Mucosa of rectum (tissue), 2 donors: ENCODE results near the gene ARL14.

ENCODE experiments used
- H3K27ac ChIP-seq, 2 donors: one replicate each; pipeline ENCODE4 v1.7.0; 2013; ENCODE audit warnings: inconsistent platforms in 2 of 2, low read depth in 2 of 2, low read length in 2 of 2
- H3K27me3 ChIP-seq, 2 donors: one replicate each; pipeline ENCODE4 v1.7.0; 2013; ENCODE audit warnings: low read length in 2 of 2; ENCODE audit not compliant: control insufficient read depth in 2 of 2, insufficient read depth in 2 of 2
- H3K36me3 ChIP-seq, 2 donors: one replicate each; pipeline ENCODE4 v1.7.0; 2013; ENCODE audit warnings: low read length in 2 of 2; ENCODE audit not compliant: control insufficient read depth in 2 of 2, insufficient read depth in 2 of 2
- H3K4me1 ChIP-seq, 2 donors: one replicate each; pipeline ENCODE4 v1.7.0; 2013; ENCODE audit warnings: low read length in 2 of 2, mild to moderate bottlenecking in 1 of 2; ENCODE audit not compliant: control insufficient read depth in 2 of 2, insufficient read depth in 2 of 2
- H3K4me3 ChIP-seq, 2 donors: one replicate each; pipeline ENCODE4 v1.7.0; 2013; ENCODE audit warnings: low read length in 2 of 2
- H3K9ac ChIP-seq, 2 donors: one replicate each; pipeline ENCODE4 v1.7.0; 2013; ENCODE audit warnings: low read length in 2 of 2, low read depth in 1 of 2, mild to moderate bottlenecking in 1 of 2
- H3K9me3 ChIP-seq, 2 donors: one replicate each; pipeline ENCODE4 v1.7.0; 2013; ENCODE audit warnings: low read length in 2 of 2; ENCODE audit not compliant: control insufficient read depth in 2 of 2
- donor health status: healthy.
- donor health status: Normal muscosa, but diverticular disease.

Gene ARL14

DNA sequence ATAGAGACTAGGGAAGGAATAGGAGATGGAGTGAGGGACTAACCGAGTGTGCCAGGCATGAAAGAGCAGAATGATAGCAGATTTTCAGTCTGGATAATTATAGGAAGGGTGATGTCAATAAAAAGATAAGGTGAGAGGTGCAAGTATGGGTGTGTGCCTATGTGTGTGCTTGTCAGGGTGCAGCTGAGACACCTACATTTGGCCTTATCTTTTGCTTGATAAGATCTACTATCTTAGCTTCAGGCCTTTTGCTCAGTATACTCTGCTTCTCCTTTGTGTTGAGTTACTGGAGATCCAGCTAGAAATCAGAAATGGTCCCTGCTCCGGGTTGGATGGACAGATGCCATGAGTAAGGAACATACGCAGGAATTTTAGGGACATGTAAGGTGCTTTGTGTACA, 17.4 kb downstream of the ARL14 start:
- Histone ChIP-seq H3K4me1 (peaks cover 0 to 9% of the 10 kb centered on the region in 2 donors), H3K36me3 (no peaks in the 10 kb centered on the region), H3K9me3 (no peaks in the 10 kb centered on the region), H3K9ac (no peak overlapping the region), H3K27ac (no peak overlapping the region), H3K4me3 (no peak overlapping the region), H3K27me3 (no peaks in the 10 kb centered on the region)

GRCh38 chr3:160695003-160695402, 18.0 kb downstream of the ARL14 start:
- H3K27me3 ChIP-seq, result no peaks in the 10 kb centered on the region
- H3K4me1 ChIP-seq, result peaks cover 0 to 9% of the 10 kb centered on the region in 2 donors
- H3K36me3 ChIP-seq, result no peaks in the 10 kb centered on the region
- no peak overlapping the region for H3K27ac ChIP-seq
- H3K9me3 ChIP-seq, result no peaks in the 10 kb centered on the region
- no peak overlapping the region for H3K9ac ChIP-seq
- no peak overlapping the region for H3K4me3 ChIP-seq

DNA sequence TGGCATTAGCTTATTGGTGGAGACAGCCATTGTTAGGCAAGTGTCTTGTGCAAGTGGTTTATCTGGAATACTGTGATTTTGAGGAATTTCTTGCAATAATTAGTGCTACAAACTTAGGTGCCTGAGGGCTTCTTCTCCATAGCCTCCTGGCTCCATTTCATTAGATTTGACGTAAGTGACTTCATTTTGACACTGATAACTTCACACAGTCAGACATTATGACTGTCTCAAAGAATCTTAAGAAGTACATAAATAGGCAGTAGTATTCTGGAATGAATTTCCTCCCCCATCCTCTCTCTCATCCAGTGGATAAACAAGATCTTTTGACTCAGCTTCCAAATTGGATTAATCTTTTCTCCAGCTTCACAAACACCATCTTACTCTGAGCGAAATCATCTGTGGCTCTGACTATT, 19.0 kb downstream of the ARL14 start:
- Histone ChIP-seq H3K9ac (no peak overlapping the region), H3K36me3 (no peaks in the 10 kb centered on the region), H3K4me3 (no peak overlapping the region), H3K27me3 (no peaks in the 10 kb centered on the region), H3K27ac (no peak overlapping the region), H3K9me3 (no peaks in the 10 kb centered on the region), H3K4me1 (peaks cover 0 to 9% of the 10 kb centered on the region in 2 donors)

- Histone ChIP-seq H3K9ac (no peak overlapping the region), H3K27ac (no peak overlapping the region), H3K27me3 (no peaks in the 10 kb centered on the region), H3K4me3 (no peak overlapping the region), H3K4me1 (peaks cover 0 to 9% of the 10 kb centered on the region in 2 donors), H3K36me3 (no peaks in the 10 kb centered on the region), H3K9me3 (no peaks in the 10 kb centered on the region)
These were observed 20.8 kb downstream of the ARL14 start for GRCh38 chr3:160697637-160698380.

- H3K9me3 ChIP-seq, result no peaks in the 10 kb centered on the region
- H3K27ac ChIP-seq, result no peak overlapping the region
- peaks cover 0 to 9% of the 10 kb centered on the region in 2 donors for H3K4me1 ChIP-seq
- H3K27me3 ChIP-seq, result no peaks in the 10 kb centered on the region
- H3K9ac ChIP-seq, result no peak overlapping the region
- H3K4me3 ChIP-seq, result no peak overlapping the region
- H3K36me3 ChIP-seq, result no peaks in the 10 kb centered on the region
These were observed 21.7 kb downstream of the ARL14 start for GRCh38 chr3:160698599-160699195.

GRCh38 chr3:160701490-160701889, 24.5 kb downstream of the ARL14 start:
- H3K27me3 ChIP-seq, result no peaks in the 10 kb centered on the region
- no peak overlapping the region for H3K9ac ChIP-seq
- H3K27ac ChIP-seq, result no peak overlapping the region
- no peaks in the 10 kb centered on the region for H3K4me1 ChIP-seq
- no peaks in the 10 kb centered on the region for H3K9me3 ChIP-seq
- no peak overlapping the region for H3K4me3 ChIP-seq
- no peaks in the 10 kb centered on the region for H3K36me3 ChIP-seq

GRCh38 chr3:160702290-160702689, 25.3 kb downstream of the ARL14 start:
- Histone ChIP-seq H3K27ac (no peak overlapping the region), H3K4me1 (no peaks in the 10 kb centered on the region), H3K9ac (no peak overlapping the region), H3K27me3 (no peaks in the 10 kb centered on the region), H3K4me3 (no peak overlapping the region), H3K36me3 (no peaks in the 10 kb centered on the region), H3K9me3 (no peaks in the 10 kb centered on the region)

DNA sequence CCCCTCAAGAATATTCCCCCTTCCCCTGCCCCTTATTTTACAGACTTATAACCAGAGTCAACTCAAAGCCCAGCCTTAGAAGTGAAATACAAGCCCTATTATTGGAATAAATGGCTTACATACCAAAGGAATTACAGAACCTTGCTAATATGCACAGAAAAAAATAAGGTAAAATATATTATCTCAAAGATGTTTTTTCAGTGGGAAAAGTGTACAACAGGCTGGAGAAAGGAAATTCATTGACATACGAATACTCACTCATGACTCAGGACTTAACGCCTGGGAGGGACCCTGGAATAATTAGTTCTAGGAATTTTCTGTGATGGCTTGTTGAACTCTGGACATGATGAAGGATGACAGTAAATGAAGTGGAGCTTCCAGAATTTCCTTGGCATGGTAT, 27.0 kb downstream of the ARL14 start:
- no peaks in the 10 kb centered on the region for H3K36me3 ChIP-seq
- no peak overlapping the region for H3K27ac ChIP-seq

GRCh38 chr3:160707187-160707794, 30.3 kb downstream of the ARL14 start:
- H3K9ac ChIP-seq, result no peak overlapping the region
- H3K27me3 ChIP-seq, result no peaks in the 10 kb centered on the region
- H3K36me3 ChIP-seq, result no peaks in the 10 kb centered on the region
- no peaks in the 10 kb centered on the region for H3K4me1 ChIP-seq
- H3K27ac ChIP-seq, result no peak overlapping the region
- H3K9me3 ChIP-seq, result no peaks in the 10 kb centered on the region
- H3K4me3 ChIP-seq, result no peak overlapping the region

More for the DNA sequence above, 27.0 kb downstream of the ARL14 start:
- Histone ChIP-seq H3K27me3 (no peaks in the 10 kb centered on the region), H3K4me1 (no peaks in the 10 kb centered on the region), H3K4me3 (no peak overlapping the region), H3K9me3 (no peaks in the 10 kb centered on the region), H3K9ac (no peak overlapping the region)

DNA sequence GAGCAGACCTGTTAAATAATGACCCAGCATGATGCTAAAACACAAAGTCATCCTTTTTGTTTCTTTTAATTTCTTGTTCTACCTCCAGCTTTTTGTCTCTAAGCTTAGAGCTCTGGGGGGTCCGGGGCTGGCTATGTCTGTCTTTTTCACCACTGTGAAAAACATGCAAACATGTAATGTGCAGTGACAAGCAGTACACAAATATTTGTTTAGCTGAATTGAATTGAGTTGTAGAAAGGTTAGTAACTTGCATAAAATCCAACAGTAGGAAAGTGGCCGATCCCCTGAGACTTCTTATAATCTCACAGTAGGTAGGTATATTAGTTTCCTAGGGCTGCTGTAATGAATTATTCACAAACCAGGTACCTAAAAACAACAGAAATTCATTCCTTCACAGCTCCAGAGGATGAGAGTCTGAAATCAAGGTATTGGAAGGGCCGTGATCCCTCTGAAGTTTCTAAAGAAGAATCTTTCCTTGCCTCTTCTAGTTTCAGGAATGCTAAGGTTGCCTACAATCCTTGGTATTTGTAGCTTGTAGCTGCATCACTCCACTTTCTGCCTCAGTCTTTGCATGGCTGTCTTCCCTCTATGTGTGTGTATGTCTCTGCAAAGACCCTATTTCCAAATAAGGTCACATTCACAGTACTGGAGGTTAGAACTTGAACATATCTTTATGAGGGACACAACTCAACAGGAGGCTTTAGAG, 32.7 kb downstream of the ARL14 start:
- Histone ChIP-seq H3K4me1 (no peaks in the 10 kb centered on the region), H3K4me3 (no peak overlapping the region), H3K9me3 (no peaks in the 10 kb centered on the region), H3K27me3 (no peaks in the 10 kb centered on the region), H3K27ac (no peak overlapping the region), H3K9ac (no peak overlapping the region), H3K36me3 (no peaks in the 10 kb centered on the region)
